ENCODE data around the gene IRGQ.

The IRGQ gene

GRCh38 chr19:43619262-43620060 lies 23.5 kb upstream of the IRGQ start, which contains the start of gene ZNF428:
Gene ZNF428 (minus strand): TSS chr19:43619629. CDS start chr19:43614304, 5,325 bp downstream.
- DNase-seq (ENCODE audit: low read depth in 2 of 2) = peak; percentile 89 to 93
- TF ChIP-seq CTCF (IDR thresholded peaks at IDR 0.05; ENCODE audit: low read depth, low read length) = no peak
- H3K4me3 ChIP-seq (replicated peaks in 1 of 2; ENCODE audit: low read depth in 2 of 2, low read length in 2 of 2) = peak within 1 kb of the TSS; percentile 83 to 85

- peak overlapping the region; percentile 83 to 85 for H3K4me3 ChIP-seq (replicated peaks in 1 of 2; ENCODE audit: low read depth in 2 of 2, low read length in 2 of 2)
- no peak for DNase-seq (ENCODE audit: low read depth in 2 of 2)
- no peak for TF ChIP-seq CTCF (IDR thresholded peaks at IDR 0.05; ENCODE audit: low read depth, low read length)
Observed at GRCh38 chr19:43618921-43619261, 23.0 kb upstream of the IRGQ start.

- TF ChIP-seq CTCF (IDR thresholded peaks at IDR 0.05; ENCODE audit: low read depth, low read length) = no peak
- DNase-seq (ENCODE audit: low read depth in 2 of 2) = no peak
- H3K4me3 ChIP-seq (replicated peaks in 1 of 2; ENCODE audit: low read depth in 2 of 2, low read length in 2 of 2) = no peak overlapping the region
Observed at GRCh38 chr19:43616954-43617353, 21.0 kb upstream of the IRGQ start.

- no peak overlapping the region for H3K4me3 ChIP-seq (replicated peaks in 1 of 2; ENCODE audit: low read depth in 2 of 2, low read length in 2 of 2)
- no peak for DNase-seq (ENCODE audit: low read depth in 2 of 2)
- TF ChIP-seq CTCF (IDR thresholded peaks at IDR 0.05; ENCODE audit: low read depth, low read length) = no peak
Observed at GRCh38 chr19:43616306-43616705, 20.4 kb upstream of the IRGQ start.

GRCh38 chr19:43612374-43612773 lies 16.4 kb upstream of the IRGQ start:
- no peak for DNase-seq (ENCODE audit: low read depth in 2 of 2)
- no peak overlapping the region for H3K4me3 ChIP-seq (replicated peaks in 1 of 2; ENCODE audit: low read depth in 2 of 2, low read length in 2 of 2)
- TF ChIP-seq CTCF (IDR thresholded peaks at IDR 0.05; ENCODE audit: low read depth, low read length) = no peak

- DNase-seq (ENCODE audit: low read depth in 2 of 2) = no peak
- H3K4me3 ChIP-seq (replicated peaks in 1 of 2; ENCODE audit: low read depth in 2 of 2, low read length in 2 of 2) = no peak within 1 kb of the TSS
- no peak for TF ChIP-seq CTCF (IDR thresholded peaks at IDR 0.05; ENCODE audit: low read depth, low read length)
Observed at GRCh38 chr19:43611788-43612187, 15.9 kb upstream of the IRGQ start, which contains the start of gene SRRM5. Gene SRRM5 (plus strand): TSS chr19:43612088. CDS start chr19:43612122, 34 bp downstream.
